HCT116 (cell line): Measurements from ENCODE around the gene CADPS. TPM values are rescaled to one million over a fixed set of nuclear protein-coding genes. Genes with fewer than 3 reads are reported as not detected.

Experiments
- ATAC-seq: fragments of 200-7000 bp; cut with Tn5 transposase; 2 replicates; pipeline ENCODE4 v1.9.1; 2020; ENCODE audit warnings: mild to moderate bottlenecking, moderate library complexity
- BruUV-seq: library from RNA; stranded (reverse); fragments of 400-500 nt; replicated peaks from 2 replicates; lab custom pipeline; 2021; lab: Mats Ljungman, UMichigan
- CTCF ChIA-PET: fragments of 300-600 bp; sonication (Branson Sonifier 250); formaldehyde crosslinking; loops from one replicate; lab custom pipeline; 2021; ENCODE audit warnings: antibody characterized with exemption; lab: Charles Lee
- POLR2A ChIA-PET: fragments of 300-600, 350-600 bp; sonication (Branson Sonifier 250); formaldehyde crosslinking; loops from one replicate; lab custom pipeline; 2021; ENCODE audit warnings: antibody characterized with exemption; lab: Charles Lee
- RAD21 ChIA-PET, 2 experiments: fragments of 300-600 bp; sonication (Branson Sonifier 250); formaldehyde crosslinking; loops; one replicate each; lab custom pipeline; 2023; ENCODE audit warnings: low total read pairs in 2 of 2; ENCODE audit not compliant: uncharacterized antibody in 2 of 2, unreplicated experiment in 2 of 2, low non-redundant PET in 1 of 2; lab: Charles Lee
- DNase-seq: peaks from one replicate; pipeline ENCODE4 v3.0.0-alpha.2; 2010; ENCODE audit warnings: low read depth, low spot score
- H2AFZ ChIP-seq: fragments of 200-600 bp; shearing (Covaris generic), sonication (generic); 2 replicates; pipeline ENCODE4 v1.6.1; 2017; ENCODE audit warnings: low read depth, mixed run types, mixed read lengths, antibody characterized with exemption, low read length; ENCODE audit not compliant: poor library complexity, severe bottlenecking
- H3K27ac ChIP-seq: 2 replicates; pipeline ENCODE4 v1.5.1; 2012; ENCODE audit warnings: low read depth, low read length
- H3K27me3 ChIP-seq: fragments of 200-600 bp; sonication (generic); 2 replicates; pipeline ENCODE4 v1.6.1; 2016; ENCODE audit warnings: mixed run types, low read length, mixed read lengths; ENCODE audit not compliant: insufficient read depth
- H3K36me3 ChIP-seq, 2 experiments: fragments of 200-500 bp in 1 of 2; fragments of 200-600 bp in 1 of 2; sonication (Bioruptor generic) in 1 of 2; sonication (generic) in 1 of 2; 2 replicates each; pipeline versions ENCODE4 v1.5.1 to v1.6.1; 2014 to 2016; ENCODE audit warnings: low read length in 2 of 2, inconsistent platforms in 1 of 2, mixed read lengths in 1 of 2, mixed run types in 1 of 2; ENCODE audit not compliant: insufficient read depth in 2 of 2, control insufficient read depth in 1 of 2
- H3K4me1 ChIP-seq, 2 experiments: fragments of 200-600 bp in 1 of 2; sonication (generic) in 1 of 2; 2 replicates each; pipeline versions ENCODE4 v1.5.1 to v1.6.1; 2012 to 2017; ENCODE audit warnings: low read length in 2 of 2, inconsistent platforms in 1 of 2, mild to moderate bottlenecking in 1 of 2, mixed read lengths in 1 of 2, mixed run types in 1 of 2, moderate library complexity in 1 of 2; ENCODE audit not compliant: insufficient read depth in 2 of 2, control insufficient read depth in 1 of 2
- H3K4me2 ChIP-seq: fragments of 200-600 bp; sonication (generic); 2 replicates; pipeline ENCODE4 v1.6.1; 2017; ENCODE audit warnings: mixed run types, low read length, mixed read lengths
- H3K4me3 ChIP-seq, 2 experiments: fragments of 200-600 bp in 1 of 2; sonication (generic) in 1 of 2; replicated peaks in 1 of 2; 2 replicates each; pipeline ENCODE4 v1.5.1; 2011 to 2016; ENCODE audit warnings: low read length in 2 of 2, control low read depth in 1 of 2, low read depth in 1 of 2, mild to moderate bottlenecking in 1 of 2, mixed read lengths in 1 of 2, mixed run types in 1 of 2
- H3K79me2 ChIP-seq: fragments of 200-600 bp; sonication (generic); 2 replicates; pipeline ENCODE4 v1.6.1; 2017; ENCODE audit warnings: mild to moderate bottlenecking, mixed run types, low read length, moderate library complexity, mixed read lengths; ENCODE audit not compliant: insufficient read depth
- H3K9ac ChIP-seq: fragments of 200-600 bp; sonication (generic); 2 replicates; pipeline ENCODE4 v1.6.1; 2016; ENCODE audit warnings: low read length, mixed read lengths
- H3K9me2 ChIP-seq: fragments of 200-600 bp; sonication (generic), shearing (Covaris generic); 2 replicates; pipeline ENCODE4 v1.6.1; 2017; ENCODE audit warnings: mixed run types, mild to moderate bottlenecking, moderate library complexity; ENCODE audit not compliant: insufficient read depth
- H3K9me3 ChIP-seq, 2 experiments: fragments of 200-500 bp in 1 of 2; fragments of 200-600 bp in 1 of 2; sonication (Bioruptor generic) in 1 of 2; sonication (generic) in 1 of 2; 2 replicates each; pipeline ENCODE4 v1.6.1; 2014 to 2017; ENCODE audit warnings: low read length in 2 of 2, mixed read lengths in 2 of 2, inconsistent platforms in 1 of 2, low read depth in 1 of 2, mild to moderate bottlenecking in 1 of 2, mixed run types in 1 of 2, moderate library complexity in 1 of 2; ENCODE audit not compliant: control insufficient read depth in 1 of 2, insufficient read depth in 1 of 2
- H4K20me1 ChIP-seq: fragments of 200-600 bp; sonication (generic), shearing (Covaris generic); 2 replicates; pipeline ENCODE4 v1.6.1; 2017; ENCODE audit warnings: mixed run types, mild to moderate bottlenecking, moderate library complexity; ENCODE audit not compliant: insufficient read depth
- CBX3 ChIP-seq: IDR thresholded peaks from 2 replicates; pipeline ENCODE4 v1.6.1; 2012; ENCODE audit warnings: low read depth
- EZH2 ChIP-seq: fragments of 200-600 bp; sonication (generic); IDR thresholded peaks from 2 replicates; pipeline ENCODE4 v1.6.1; 2017; ENCODE audit warnings: antibody characterized with exemption, mixed run types
- EZH2phosphoT487 ChIP-seq: fragments of 200-600 bp; IDR thresholded peaks from 2 replicates; pipeline ENCODE4 v1.6.1; 2018; ENCODE audit warnings: antibody characterized with exemption, borderline replicate concordance
- FOSL1 ChIP-seq: IDR thresholded peaks from 2 replicates; pipeline ENCODE4 v1.6.1; 2012; ENCODE audit warnings: low read depth
- POLR2A ChIP-seq: IDR thresholded peaks from 2 replicates; pipeline ENCODE4 v1.7.0; 2011; ENCODE audit warnings: borderline replicate concordance; ENCODE audit not compliant: insufficient read depth, insufficient read length; ENCODE audit errors: extremely low read depth
- POLR2AphosphoS5 ChIP-seq: IDR thresholded peaks from 2 replicates; pipeline ENCODE4 v1.6.1; 2011; ENCODE audit warnings: mild to moderate bottlenecking, low read depth, low read length, moderate library complexity
- RAD21 ChIP-seq: IDR thresholded peaks from 2 replicates; pipeline ENCODE4 v1.6.1; 2012; ENCODE audit warnings: low read depth, mild to moderate bottlenecking
- ZFX ChIP-seq: fragments of 450-650 bp; IDR thresholded peaks from 2 replicates; pipeline ENCODE4 v1.6.1; 2017
- ZNF274 ChIP-seq: fragments of 200-500 bp; sonication (Bioruptor generic); IDR thresholded peaks from 2 replicates; pipeline ENCODE4 v1.6.1; 2014; ENCODE audit warnings: mild to moderate bottlenecking, low read depth, low read length, inconsistent platforms
- intact Hi-C: fragments of 100-400 bp; cut with micrococcal nuclease; formaldehyde crosslinking; loops from 2 replicates; pipeline ENCODE4 v1.10.0; 2022
- total RNA-seq: library from RNA; stranded (reverse); gene quantifications from one replicate; pipeline ENCODE4 v1.2.1, GENCODE V29; 2021; ENCODE audit not compliant: unreplicated experiment
- TF ChIP-seq, protein P1 (sequence below): IDR thresholded peaks from 2 replicates; pipeline ENCODE4 v1.6.1; 2011; ENCODE audit warnings: mild to moderate bottlenecking, low read length, moderate library complexity; ENCODE audit not compliant: insufficient replicate concordance; ENCODE audit errors: extremely low read depth
- TF ChIP-seq, protein P2 (sequence below), 3 experiments: fragments of 200-600 bp in 1 of 3; sonication (generic) in 1 of 3; IDR thresholded peaks in 2 of 3; conservative IDR thresholded peaks in 1 of 3; 2 replicates each; pipeline ENCODE4 v1.5.1; 2012 to 2017; ENCODE audit warnings: low read depth in 2 of 3, low read length in 2 of 3, antibody characterized with exemption in 1 of 3, borderline replicate concordance in 1 of 3, control low read depth in 1 of 3, mild to moderate bottlenecking in 1 of 3, mixed read lengths in 1 of 3, mixed run types in 1 of 3, moderate library complexity in 1 of 3; ENCODE audit not compliant: insufficient read depth in 1 of 3
- TF ChIP-seq, protein P3 (sequence below): IDR thresholded peaks from 2 replicates; pipeline ENCODE4 v1.6.1; 2012
- TF ChIP-seq, protein P4 (sequence below): IDR thresholded peaks from 2 replicates; pipeline ENCODE4 v1.6.1; 2012; ENCODE audit warnings: low read depth

CADPS gene
- total RNA-seq, 1 experiment from 2014 or later = not detected

DNA sequence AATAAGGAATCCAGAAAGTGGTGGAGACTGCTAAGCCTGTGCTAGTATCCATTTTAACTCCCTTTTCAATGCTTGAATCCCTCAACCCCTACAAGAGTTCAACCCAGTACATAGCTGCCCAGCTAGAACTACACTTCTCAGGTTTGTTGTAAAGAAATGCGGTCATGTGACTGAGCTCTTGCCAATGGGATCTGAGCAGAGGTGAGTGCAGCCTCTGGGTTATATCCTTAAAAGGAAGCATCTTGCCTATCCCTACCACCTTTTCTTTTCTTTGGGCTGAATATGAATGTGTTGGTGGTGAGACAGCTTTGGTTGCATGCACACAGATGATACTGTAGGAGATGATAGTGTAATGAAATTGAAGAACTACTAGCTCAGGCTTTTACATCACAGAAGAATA is 139.7 kb downstream of the CADPS start:
- Histone ChIP-seq H3K4me3 (no peak overlapping the region), H3K27me3 (no peaks in the 10 kb centered on the region; the same call in 1 of the 2 replicates), H3K36me3 (no peaks in the 10 kb centered on the region), H2AFZ (no peak overlapping the region), H3K9me2 (no peaks in the 10 kb centered on the region), H3K27ac (no peak overlapping the region), H3K9me3 (no peaks in the 10 kb centered on the region), H3K79me2 (no peaks in the 10 kb centered on the region), H4K20me1 (no peaks in the 10 kb centered on the region), H3K9ac (no peak overlapping the region), H3K4me2 (no peak overlapping the region), H3K4me1 (no peaks in the 10 kb centered on the region)
- DNase-seq (no peak), ATAC-seq (no peak)
- RAD21 ChIA-PET = no interaction called here
- TF ChIP-seq POLR2A = no peak
- TF ChIP-seq, protein P1, sequence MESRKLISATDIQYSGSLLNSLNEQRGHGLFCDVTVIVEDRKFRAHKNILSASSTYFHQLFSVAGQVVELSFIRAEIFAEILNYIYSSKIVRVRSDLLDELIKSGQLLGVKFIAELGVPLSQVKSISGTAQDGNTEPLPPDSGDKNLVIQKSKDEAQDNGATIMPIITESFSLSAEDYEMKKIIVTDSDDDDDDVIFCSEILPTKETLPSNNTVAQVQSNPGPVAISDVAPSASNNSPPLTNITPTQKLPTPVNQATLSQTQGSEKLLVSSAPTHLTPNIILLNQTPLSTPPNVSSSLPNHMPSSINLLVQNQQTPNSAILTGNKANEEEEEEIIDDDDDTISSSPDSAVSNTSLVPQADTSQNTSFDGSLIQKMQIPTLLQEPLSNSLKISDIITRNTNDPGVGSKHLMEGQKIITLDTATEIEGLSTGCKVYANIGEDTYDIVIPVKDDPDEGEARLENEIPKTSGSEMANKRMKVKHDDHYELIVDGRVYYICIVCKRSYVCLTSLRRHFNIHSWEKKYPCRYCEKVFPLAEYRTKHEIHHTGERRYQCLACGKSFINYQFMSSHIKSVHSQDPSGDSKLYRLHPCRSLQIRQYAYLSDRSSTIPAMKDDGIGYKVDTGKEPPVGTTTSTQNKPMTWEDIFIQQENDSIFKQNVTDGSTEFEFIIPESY = no peak
- TF ChIP-seq, protein P2, sequence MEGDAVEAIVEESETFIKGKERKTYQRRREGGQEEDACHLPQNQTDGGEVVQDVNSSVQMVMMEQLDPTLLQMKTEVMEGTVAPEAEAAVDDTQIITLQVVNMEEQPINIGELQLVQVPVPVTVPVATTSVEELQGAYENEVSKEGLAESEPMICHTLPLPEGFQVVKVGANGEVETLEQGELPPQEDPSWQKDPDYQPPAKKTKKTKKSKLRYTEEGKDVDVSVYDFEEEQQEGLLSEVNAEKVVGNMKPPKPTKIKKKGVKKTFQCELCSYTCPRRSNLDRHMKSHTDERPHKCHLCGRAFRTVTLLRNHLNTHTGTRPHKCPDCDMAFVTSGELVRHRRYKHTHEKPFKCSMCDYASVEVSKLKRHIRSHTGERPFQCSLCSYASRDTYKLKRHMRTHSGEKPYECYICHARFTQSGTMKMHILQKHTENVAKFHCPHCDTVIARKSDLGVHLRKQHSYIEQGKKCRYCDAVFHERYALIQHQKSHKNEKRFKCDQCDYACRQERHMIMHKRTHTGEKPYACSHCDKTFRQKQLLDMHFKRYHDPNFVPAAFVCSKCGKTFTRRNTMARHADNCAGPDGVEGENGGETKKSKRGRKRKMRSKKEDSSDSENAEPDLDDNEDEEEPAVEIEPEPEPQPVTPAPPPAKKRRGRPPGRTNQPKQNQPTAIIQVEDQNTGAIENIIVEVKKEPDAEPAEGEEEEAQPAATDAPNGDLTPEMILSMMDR (IDR thresholded peaks at IDR 0.05 in 2 of 3, conservative IDR thresholded peaks at IDR 0.05 in 1 of 3; ENCODE audit: borderline replicate concordance in 1 of 3, insufficient read depth in 1 of 3, low read depth in 2 of 3, low read length in 2 of 3) = no peak
- TF ChIP-seq, protein P3, sequence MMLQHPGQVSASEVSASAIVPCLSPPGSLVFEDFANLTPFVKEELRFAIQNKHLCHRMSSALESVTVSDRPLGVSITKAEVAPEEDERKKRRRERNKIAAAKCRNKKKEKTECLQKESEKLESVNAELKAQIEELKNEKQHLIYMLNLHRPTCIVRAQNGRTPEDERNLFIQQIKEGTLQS = no peak
- TF ChIP-seq CBX3 = no peak
- no peak for TF ChIP-seq ZFX
- TF ChIP-seq RAD21 = no peak
- TF ChIP-seq, protein P4, sequence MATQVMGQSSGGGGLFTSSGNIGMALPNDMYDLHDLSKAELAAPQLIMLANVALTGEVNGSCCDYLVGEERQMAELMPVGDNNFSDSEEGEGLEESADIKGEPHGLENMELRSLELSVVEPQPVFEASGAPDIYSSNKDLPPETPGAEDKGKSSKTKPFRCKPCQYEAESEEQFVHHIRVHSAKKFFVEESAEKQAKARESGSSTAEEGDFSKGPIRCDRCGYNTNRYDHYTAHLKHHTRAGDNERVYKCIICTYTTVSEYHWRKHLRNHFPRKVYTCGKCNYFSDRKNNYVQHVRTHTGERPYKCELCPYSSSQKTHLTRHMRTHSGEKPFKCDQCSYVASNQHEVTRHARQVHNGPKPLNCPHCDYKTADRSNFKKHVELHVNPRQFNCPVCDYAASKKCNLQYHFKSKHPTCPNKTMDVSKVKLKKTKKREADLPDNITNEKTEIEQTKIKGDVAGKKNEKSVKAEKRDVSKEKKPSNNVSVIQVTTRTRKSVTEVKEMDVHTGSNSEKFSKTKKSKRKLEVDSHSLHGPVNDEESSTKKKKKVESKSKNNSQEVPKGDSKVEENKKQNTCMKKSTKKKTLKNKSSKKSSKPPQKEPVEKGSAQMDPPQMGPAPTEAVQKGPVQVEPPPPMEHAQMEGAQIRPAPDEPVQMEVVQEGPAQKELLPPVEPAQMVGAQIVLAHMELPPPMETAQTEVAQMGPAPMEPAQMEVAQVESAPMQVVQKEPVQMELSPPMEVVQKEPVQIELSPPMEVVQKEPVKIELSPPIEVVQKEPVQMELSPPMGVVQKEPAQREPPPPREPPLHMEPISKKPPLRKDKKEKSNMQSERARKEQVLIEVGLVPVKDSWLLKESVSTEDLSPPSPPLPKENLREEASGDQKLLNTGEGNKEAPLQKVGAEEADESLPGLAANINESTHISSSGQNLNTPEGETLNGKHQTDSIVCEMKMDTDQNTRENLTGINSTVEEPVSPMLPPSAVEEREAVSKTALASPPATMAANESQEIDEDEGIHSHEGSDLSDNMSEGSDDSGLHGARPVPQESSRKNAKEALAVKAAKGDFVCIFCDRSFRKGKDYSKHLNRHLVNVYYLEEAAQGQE = no peak
- no peak for TF ChIP-seq ZNF274
- no peak for TF ChIP-seq POLR2AphosphoS5
- TF ChIP-seq EZH2 = no peak
- TF ChIP-seq EZH2phosphoT487 = no peak
- TF ChIP-seq FOSL1 = no peak
- CTCF ChIA-PET = no interaction called here
- intact Hi-C loops = no loop called here
- BruUV-seq = no TSS peak
- POLR2A ChIA-PET = no interaction called here
